ENCODE measurements around the gene CAMSAP1.
A peak's percentile ranks its signal among the peaks of the same experiment; 100 is the strongest.

The CAMSAP1 gene

GRCh38 chr9:135937521-135938489 is 30.5 kb upstream of the CAMSAP1 start (continued):
- TF ChIP-seq SP3 (tag by site-specific recombination; IDR thresholded peaks at IDR 0.05) = no peak
- TF ChIP-seq ZNF529 (tag by site-specific recombination; IDR thresholded peaks at IDR 0.05; ENCODE audit: insufficient replicate concordance) = no peak
- TF ChIP-seq ZFP69B (tag by site-specific recombination; IDR thresholded peaks at IDR 0.05) = no peak

GRCh38 chr9:135933114-135933513 is 25.8 kb upstream of the CAMSAP1 start:
- H3K4me1 ChIP-seq (ENCODE audit: control insufficient read depth, insufficient read depth, low read length) = no peaks in the 10 kb centered on the region

DNA sequence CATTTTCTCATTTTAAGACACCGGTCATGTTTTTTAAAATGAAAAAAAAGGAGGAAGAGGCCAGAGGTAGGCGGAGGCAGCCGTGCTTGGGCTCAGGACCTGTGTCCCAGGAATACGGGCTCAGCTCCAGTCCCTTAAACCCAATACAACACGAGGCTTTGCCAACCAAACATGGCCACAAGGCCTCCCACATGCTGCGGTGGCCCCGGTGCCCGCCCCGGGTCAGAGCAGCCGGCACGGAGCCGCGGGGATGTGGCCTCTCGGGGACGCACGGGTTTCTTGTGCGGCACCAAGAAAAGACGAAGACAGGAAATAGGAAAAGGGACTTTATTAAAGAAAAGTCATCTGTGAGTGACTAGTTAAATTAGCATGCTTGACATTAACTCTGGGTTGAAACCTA is 25.3 kb upstream of the CAMSAP1 start:
- Histone ChIP-seq H3K4me1 (ENCODE audit: control insufficient read depth, insufficient read depth, low read length) (no peaks in the 10 kb centered on the region), H3K36me3 (ENCODE audit: control insufficient read depth in 2 of 2, insufficient read depth in 1 of 2, low read length in 2 of 2) (peaks cover 6 to 63% of the 10 kb centered on the region in 2 experiments; a peak in 2 of 3 replicates), H3K4me3 (ENCODE audit: low read depth, low read length) (no peak overlapping the region), H3K27ac (ENCODE audit: extremely low read depth, low read depth, low read length) (no peak overlapping the region), H3K9me3 (ENCODE audit: control insufficient read depth, insufficient read depth, low read depth, low read length) (no peaks in the 10 kb centered on the region)
- CTCF ChIA-PET = no interaction called here
- TF ChIP-seq ZNF175 (tag by site-specific recombination; IDR thresholded peaks at IDR 0.05) (no peak), ZNF248 (tag by site-specific recombination; IDR thresholded peaks at IDR 0.05) (no peak), ZNF701 (tag by site-specific recombination; IDR thresholded peaks at IDR 0.05) (no peak), HOXC10 (CRISPR knock-in tag; IDR thresholded peaks at IDR 0.05) (no peak), OVOL3 (tag by site-specific recombination; IDR thresholded peaks at IDR 0.05) (no peak), ZBTB1 (tag by site-specific recombination; IDR thresholded peaks at IDR 0.05) (no peak), ZNF549 (tag by site-specific recombination; IDR thresholded peaks at IDR 0.05) (no peak), ZNF335 (tag by site-specific recombination; conservative IDR thresholded peaks at IDR 0.05) (no peak), ZNF561 (tag by site-specific recombination; IDR thresholded peaks at IDR 0.05; ENCODE audit: borderline replicate concordance) (no peak), GLIS2 (tag by site-specific recombination; IDR thresholded peaks at IDR 0.05) (no peak), ZBTB8A (tag by site-specific recombination; IDR thresholded peaks at IDR 0.05) (no peak), GLI4 (tag by site-specific recombination; IDR thresholded peaks at IDR 0.05) (no peak)
- POLR2A ChIA-PET = no interaction called here

More at GRCh38 chr9:135933114-135933513, 25.8 kb upstream of the CAMSAP1 start:
- no peaks in the 10 kb centered on the region for H3K9me3 ChIP-seq (ENCODE audit: control insufficient read depth, insufficient read depth, low read depth, low read length)
- POLR2A ChIA-PET = no interaction called here
- TF ChIP-seq ZNF121 (tag by site-specific recombination; IDR thresholded peaks at IDR 0.05) = no peak
- no peak overlapping the region for H3K4me3 ChIP-seq (ENCODE audit: low read depth, low read length)
- no peak overlapping the region for H3K27ac ChIP-seq (ENCODE audit: extremely low read depth, low read depth, low read length)
- H3K36me3 ChIP-seq (ENCODE audit: control insufficient read depth in 2 of 2, insufficient read depth in 1 of 2, low read length in 2 of 2) = peaks cover 6 to 65% of the 10 kb centered on the region in 2 experiments; a peak in 2 of 3 replicates
- CTCF ChIA-PET = no interaction called here

- H3K4me3 ChIP-seq (ENCODE audit: low read depth, low read length) = no peak overlapping the region
- TF ChIP-seq ZNF600 (tag by site-specific recombination; IDR thresholded peaks at IDR 0.05) = peak; percentile 58
- TF ChIP-seq, protein P1, sequence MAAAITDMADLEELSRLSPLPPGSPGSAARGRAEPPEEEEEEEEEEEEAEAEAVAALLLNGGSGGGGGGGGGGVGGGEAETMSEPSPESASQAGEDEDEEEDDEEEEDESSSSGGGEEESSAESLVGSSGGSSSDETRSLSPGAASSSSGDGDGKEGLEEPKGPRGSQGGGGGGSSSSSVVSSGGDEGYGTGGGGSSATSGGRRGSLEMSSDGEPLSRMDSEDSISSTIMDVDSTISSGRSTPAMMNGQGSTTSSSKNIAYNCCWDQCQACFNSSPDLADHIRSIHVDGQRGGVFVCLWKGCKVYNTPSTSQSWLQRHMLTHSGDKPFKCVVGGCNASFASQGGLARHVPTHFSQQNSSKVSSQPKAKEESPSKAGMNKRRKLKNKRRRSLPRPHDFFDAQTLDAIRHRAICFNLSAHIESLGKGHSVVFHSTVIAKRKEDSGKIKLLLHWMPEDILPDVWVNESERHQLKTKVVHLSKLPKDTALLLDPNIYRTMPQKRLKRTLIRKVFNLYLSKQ (tag by site-specific recombination; IDR thresholded peaks at IDR 0.05; ENCODE audit: borderline replicate concordance) = no peak
- H3K27ac ChIP-seq (ENCODE audit: extremely low read depth, low read depth, low read length) = no peak overlapping the region
- POLR2A ChIA-PET = no interaction called here
- no peaks in the 10 kb centered on the region for H3K4me1 ChIP-seq (ENCODE audit: control insufficient read depth, insufficient read depth, low read length)
- CTCF ChIA-PET = interaction anchor here (0.6 to 1.0 kb wide), 2 partner anchors 148 to 207 kb away, joined by 3 to 4 read pairs; no protein-coding TSS in a partner anchor
- H3K9me3 ChIP-seq (ENCODE audit: control insufficient read depth, insufficient read depth, low read depth, low read length) = no peaks in the 10 kb centered on the region
- H3K36me3 ChIP-seq (ENCODE audit: control insufficient read depth in 2 of 2, insufficient read depth in 1 of 2, low read length in 2 of 2) = peaks cover 6 to 51% of the 10 kb centered on the region in 2 experiments; a peak in 2 of 3 replicates
Measured at GRCh38 chr9:135931349-135931820, 24.0 kb upstream of the CAMSAP1 start.
